SIG-M5 treated with dmso at 0.1 percent for 504 hours (cell line): ENCODE results near the gene DLGAP1.
"Not testable (repeated sequence)": the region's sequence is repeated elsewhere in the genome, so short reads cannot be mapped to it uniquely, and the experiment has no call there.

Source experiments
- DNase-seq: peaks from one replicate; lab custom pipeline; 2025; ENCODE audit not compliant: unreplicated experiment; lab: John Stamatoyannopoulos, UW

Gene DLGAP1

GRCh38 chr18:4293337-4293736 lies 161.8 kb downstream of the DLGAP1 start:
- no peak for DNase-seq

- DNase-seq = no peak
Observed at GRCh38 chr18:4292696-4293095, 162.4 kb downstream of the DLGAP1 start.

GRCh38 chr18:4287340-4287739 lies 167.8 kb downstream of the DLGAP1 start:
- not testable (repeated sequence) for DNase-seq

GRCh38 chr18:4286256-4286655 lies 168.9 kb downstream of the DLGAP1 start:
- no peak for DNase-seq

- no peak for DNase-seq
Observed at GRCh38 chr18:4285525-4285924, 169.6 kb downstream of the DLGAP1 start.

GRCh38 chr18:4284528-4284927 lies 170.6 kb downstream of the DLGAP1 start:
- DNase-seq = no peak

GRCh38 chr18:4283746-4284291 lies 171.3 kb downstream of the DLGAP1 start:
- DNase-seq = no peak

GRCh38 chr18:4282954-4283353 lies 172.2 kb downstream of the DLGAP1 start:
- no peak for DNase-seq

- no peak for DNase-seq
Observed at GRCh38 chr18:4276953-4277585, 178.0 kb downstream of the DLGAP1 start.

GRCh38 chr18:4271952-4272351 lies 183.2 kb downstream of the DLGAP1 start:
- no peak for DNase-seq

- DNase-seq = no peak
Observed at GRCh38 chr18:4270988-4271387, 184.1 kb downstream of the DLGAP1 start.

GRCh38 chr18:4270016-4270415 lies 185.1 kb downstream of the DLGAP1 start:
- DNase-seq = no peak

- DNase-seq = no peak
Observed at GRCh38 chr18:4267641-4268040, 187.5 kb downstream of the DLGAP1 start.

GRCh38 chr18:4264347-4264791 lies 190.7 kb downstream of the DLGAP1 start:
- no peak for DNase-seq

- no peak for DNase-seq
Observed at GRCh38 chr18:4260107-4260506, 195.0 kb downstream of the DLGAP1 start.

GRCh38 chr18:4256766-4257417 lies 198.2 kb downstream of the DLGAP1 start:
- DNase-seq = no peak

GRCh38 chr18:4254840-4255239 lies 200.3 kb downstream of the DLGAP1 start:
- DNase-seq = no peak

GRCh38 chr18:4252829-4253228 lies 202.3 kb downstream of the DLGAP1 start:
- no peak for DNase-seq

GRCh38 chr18:4251873-4252272 lies 203.2 kb downstream of the DLGAP1 start:
- no peak for DNase-seq

- no peak for DNase-seq
Observed at GRCh38 chr18:4251206-4251605, 203.9 kb downstream of the DLGAP1 start.

- no peak for DNase-seq
Observed at GRCh38 chr18:4250141-4250540, 205.0 kb downstream of the DLGAP1 start.

- DNase-seq = no peak
Observed at GRCh38 chr18:4248686-4249085, 206.4 kb downstream of the DLGAP1 start.

GRCh38 chr18:4246374-4246773 lies 208.7 kb downstream of the DLGAP1 start:
- no peak for DNase-seq
